ENCODE measurements around the gene ARL13B.

- no peak for TF ChIP-seq CTCF (conservative IDR thresholded peaks at IDR 0.05; ENCODE audit: low read depth, low read length)
- no peak for TF ChIP-seq EZH2 (IDR thresholded peaks at IDR 0.05; ENCODE audit: borderline replicate concordance, low read depth, low read length, poor library complexity, severe bottlenecking)
Observed at GRCh38 chr3:94043285-94043684, 63.3 kb downstream of the ARL13B start.

All from A673 (cell line).